Bronchial epithelial cell (primary cell): ENCODE measurements around the gene BGN. TPM values are rescaled to one million over a fixed set of nuclear protein-coding genes. Genes with fewer than 3 reads are reported as not detected.

Experiments used
- DNase-seq: peaks from one replicate; pipeline ENCODE4 v3.0.0-alpha.2; 2010; ENCODE audit warnings: low read depth
- FAIRE-seq: peaks from 2 replicates; lab custom pipeline; 2011; peaks lifted over from hg19 to GRCh38; lab: Jason Lieb, UNC
- H3K27me3 ChIP-seq: 2 replicates; pipeline ENCODE4 v1.5.1; 2011; ENCODE audit warnings: low read length; ENCODE audit not compliant: control insufficient read depth, insufficient read depth
- H3K36me3 ChIP-seq: 2 replicates; pipeline ENCODE4 v1.5.1; 2011; ENCODE audit warnings: low read length; ENCODE audit not compliant: control insufficient read depth, insufficient read depth
- H3K4me3 ChIP-seq: 2 replicates; pipeline ENCODE4 v1.5.1; 2011; ENCODE audit warnings: mild to moderate bottlenecking, low read depth, low read length, control low read depth
- CTCF ChIP-seq: IDR thresholded peaks from 2 replicates; pipeline ENCODE4 v1.5.1; 2011; ENCODE audit warnings: mild to moderate bottlenecking, moderate library complexity, low read length, control low read depth, inconsistent platforms; ENCODE audit not compliant: insufficient read depth, severe bottlenecking
- total RNA-seq: library from RNA; depleted of rRNA; stranded (reverse); fragments of >200 nt; gene quantifications from 2 replicates; pipeline ENCODE4 v1.2.1, GENCODE V29; 2014

BGN gene
- total RNA-seq, 1 donor from 2014 or later, result 0.26 TPM

- FAIRE-seq, result no peak
Observed at GRCh38 chrX:153521034-153521433, 26.3 kb downstream of the BGN start.

GRCh38 chrX:153522259-153522658 is 27.5 kb downstream of the BGN start:
- FAIRE-seq (no peak), DNase-seq (no peak)
- TF ChIP-seq CTCF, result no peak
- H3K36me3 ChIP-seq, result no peaks in the 10 kb centered on the region
- H3K27me3 ChIP-seq, result peaks cover 7% of the 10 kb centered on the region
- H3K4me3 ChIP-seq, result no peak overlapping the region

More at GRCh38 chrX:153521034-153521433, 26.3 kb downstream of the BGN start:
- Histone ChIP-seq H3K4me3 (no peak overlapping the region), H3K36me3 (no peaks in the 10 kb centered on the region), H3K27me3 (peaks cover 7% of the 10 kb centered on the region)
- no peak for DNase-seq
- TF ChIP-seq CTCF, result no peak

- DNase-seq (no peak), FAIRE-seq (no peak)
- TF ChIP-seq CTCF, result no peak
- peaks cover 7% of the 10 kb centered on the region for H3K27me3 ChIP-seq
- no peak overlapping the region for H3K4me3 ChIP-seq
- H3K36me3 ChIP-seq, result no peaks in the 10 kb centered on the region
Observed at GRCh38 chrX:153523269-153523668, 28.5 kb downstream of the BGN start.

- no peak for FAIRE-seq
- Histone ChIP-seq H3K4me3 (no peak overlapping the region), H3K27me3 (no peaks in the 10 kb centered on the region), H3K36me3 (no peaks in the 10 kb centered on the region)
- DNase-seq, result no peak
- TF ChIP-seq CTCF, result no peak
Observed at GRCh38 chrX:153524234-153524633, 29.5 kb downstream of the BGN start.

- DNase-seq (no peak), FAIRE-seq (no peak)
- Histone ChIP-seq H3K4me3 (no peak overlapping the region), H3K27me3 (no peaks in the 10 kb centered on the region), H3K36me3 (no peaks in the 10 kb centered on the region)
- TF ChIP-seq CTCF, result no peak
Observed at GRCh38 chrX:153525451-153525850, 30.7 kb downstream of the BGN start.

GRCh38 chrX:153526042-153526441 is 31.3 kb downstream of the BGN start:
- H3K36me3 ChIP-seq, result no peaks in the 10 kb centered on the region
- FAIRE-seq, result no peak
- H3K27me3 ChIP-seq, result peaks cover 1% of the 10 kb centered on the region
- no peak overlapping the region for H3K4me3 ChIP-seq
- no peak for DNase-seq
- no peak for TF ChIP-seq CTCF
